HG03558 (cell line): ENCODE results near the gene LRRC3C.
"Not testable (repeated sequence)": the region's sequence is repeated elsewhere in the genome, so short reads cannot be mapped to it uniquely, and the experiment has no call there.

Source experiments
- ATAC-seq: cut with Tn5 transposase; IDR thresholded peaks from one replicate; pipeline ENCODE4 v1.9.1; 2021; ENCODE audit warnings: moderate number of reproducible peaks; ENCODE audit not compliant: unreplicated experiment; ENCODE audit errors: extremely low read depth

The LRRC3C gene

GRCh38 chr17:39946551-39947330 is 19.2 kb downstream of the LRRC3C start:
- ATAC-seq, result no peak

DNA sequence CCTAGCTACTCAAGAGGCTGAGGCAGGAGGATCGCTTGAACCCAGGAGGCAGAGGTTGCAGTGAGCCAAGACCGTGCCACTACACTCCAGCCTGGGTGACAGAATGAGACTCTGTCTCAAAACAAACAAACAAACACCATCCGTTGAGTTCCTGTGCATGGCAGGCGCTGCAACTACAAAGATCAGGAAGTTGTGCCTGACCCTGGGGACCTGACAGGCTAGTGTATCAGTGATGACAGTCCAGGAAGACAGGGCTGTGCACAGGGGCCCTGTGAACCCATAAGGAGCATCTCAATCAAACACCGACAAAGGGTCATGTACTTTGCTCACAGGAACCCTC is 20.9 kb downstream of the LRRC3C start:
- not testable (repeated sequence) for ATAC-seq

DNA sequence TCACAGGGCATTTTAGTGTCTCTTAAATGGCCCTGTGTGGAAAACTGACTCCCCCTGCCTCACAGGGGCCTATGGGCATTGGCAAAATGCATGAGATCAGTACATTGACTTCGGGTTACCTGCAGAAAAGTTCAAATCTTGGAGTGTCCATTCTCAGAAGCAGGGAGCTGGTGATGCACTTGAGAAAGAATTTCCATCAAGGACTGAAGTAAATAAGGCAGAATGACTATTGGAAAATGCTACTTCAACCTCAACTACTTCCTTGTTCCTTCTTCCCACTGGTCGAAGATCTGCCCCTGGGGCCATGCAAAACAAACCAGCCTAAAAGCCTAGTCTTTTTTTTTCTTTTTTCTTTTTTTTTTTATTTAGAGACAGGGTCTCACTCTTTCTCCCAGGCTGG is 21.5 kb downstream of the LRRC3C start:
- no peak for ATAC-seq

DNA sequence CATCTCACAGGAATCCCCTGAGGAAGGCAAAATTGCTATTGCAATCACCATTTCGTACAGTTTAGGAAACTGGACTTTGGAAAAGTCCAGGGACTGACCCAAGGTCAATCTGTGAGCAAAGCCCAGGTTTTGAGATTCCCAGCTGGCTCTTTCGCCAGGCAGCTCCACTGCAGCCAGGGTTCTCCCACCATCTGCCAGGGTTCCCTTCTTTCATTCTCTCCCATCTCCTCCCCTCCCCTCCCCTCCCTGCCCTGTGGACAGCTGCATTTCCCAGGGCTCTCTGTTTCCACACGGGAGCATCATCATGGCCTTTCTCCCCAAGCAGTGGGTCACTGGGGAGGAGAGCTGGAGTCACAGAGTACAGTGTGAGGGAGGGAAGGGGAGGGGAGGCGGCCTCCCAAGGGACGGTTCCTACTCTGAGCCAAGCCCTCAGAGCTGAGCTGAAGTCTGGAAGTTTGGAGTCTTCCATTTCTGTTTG is 23.4 kb downstream of the LRRC3C start:
- no peak for ATAC-seq

DNA sequence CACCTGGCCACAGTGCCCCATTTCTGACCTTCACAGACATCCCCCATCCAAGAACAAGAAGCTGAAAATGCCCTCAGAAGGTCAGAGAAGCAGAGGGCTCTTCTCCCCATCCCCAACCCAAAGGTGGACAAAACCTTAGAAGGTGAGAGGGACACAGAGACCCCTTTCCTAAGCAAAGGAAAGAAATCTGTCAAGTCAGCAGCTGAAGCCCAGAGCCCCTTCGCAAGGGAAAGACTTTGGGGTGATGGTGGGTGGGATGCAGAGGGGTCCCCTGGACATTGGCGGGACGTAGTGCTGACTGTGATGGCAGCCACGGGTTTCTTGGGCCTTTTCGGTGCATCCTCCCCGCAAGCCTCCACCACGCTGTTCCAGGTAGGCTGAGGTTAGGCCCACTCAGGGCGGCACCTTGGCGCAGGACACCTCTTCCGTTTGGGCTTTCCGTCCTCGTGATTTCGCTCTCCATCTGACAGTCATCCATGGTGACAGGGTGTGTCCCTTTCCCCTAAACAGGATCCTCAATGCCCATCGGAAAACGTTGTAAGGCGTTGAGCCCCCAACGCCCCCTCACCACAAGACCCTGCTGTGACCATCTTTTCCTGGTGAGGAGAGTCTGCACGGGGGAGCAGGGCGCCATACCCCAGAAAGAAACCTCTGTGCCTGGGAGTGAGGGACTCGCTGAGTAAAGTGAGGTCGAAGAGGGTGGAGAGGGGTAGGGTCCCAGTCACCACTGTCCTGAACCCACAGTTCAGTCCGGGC is 24.6 kb downstream of the LRRC3C start:
- ATAC-seq, result no peak

GRCh38 chr17:39952680-39953470 is 25.3 kb downstream of the LRRC3C start:
- no peak for ATAC-seq

GRCh38 chr17:39953471-39953888 is 25.9 kb downstream of the LRRC3C start:
- no peak for ATAC-seq

GRCh38 chr17:39954876-39955275 is 27.3 kb downstream of the LRRC3C start:
- ATAC-seq, result no peak

DNA sequence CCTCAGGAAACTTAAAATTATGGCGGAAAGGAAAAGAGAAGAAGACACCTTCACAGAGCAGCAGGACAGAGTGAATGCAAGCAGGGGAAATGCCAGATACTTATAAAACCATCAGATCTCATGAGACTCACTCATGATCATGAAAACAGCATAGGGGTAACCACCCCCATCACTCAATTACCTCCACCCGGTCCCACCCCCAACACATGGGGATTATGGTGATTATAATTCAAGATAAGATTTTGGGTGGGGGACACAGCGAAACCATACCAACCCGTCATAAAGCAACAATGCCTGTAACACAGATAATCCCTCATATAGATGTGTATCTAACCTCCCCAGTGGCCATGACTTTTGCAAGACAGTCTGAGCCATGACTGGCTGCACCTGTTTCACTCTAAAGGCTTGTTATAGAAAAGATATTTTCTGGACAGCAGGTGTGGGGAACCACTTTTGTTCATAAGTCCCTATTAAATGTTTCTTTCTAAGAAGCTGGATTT is 28.2 kb downstream of the LRRC3C start:
- ATAC-seq, result no peak

- ATAC-seq, result no peak
Measured at GRCh38 chr17:39960524-39961041, 33.1 kb downstream of the LRRC3C start.

- ATAC-seq, result no peak
Measured at GRCh38 chr17:39962642-39963220, 35.2 kb downstream of the LRRC3C start, which contains the start of gene GSDMA. GSDMA (plus strand) TSS chr17:39963004; CDS start chr17:39965688, 2,684 bp downstream.

DNA sequence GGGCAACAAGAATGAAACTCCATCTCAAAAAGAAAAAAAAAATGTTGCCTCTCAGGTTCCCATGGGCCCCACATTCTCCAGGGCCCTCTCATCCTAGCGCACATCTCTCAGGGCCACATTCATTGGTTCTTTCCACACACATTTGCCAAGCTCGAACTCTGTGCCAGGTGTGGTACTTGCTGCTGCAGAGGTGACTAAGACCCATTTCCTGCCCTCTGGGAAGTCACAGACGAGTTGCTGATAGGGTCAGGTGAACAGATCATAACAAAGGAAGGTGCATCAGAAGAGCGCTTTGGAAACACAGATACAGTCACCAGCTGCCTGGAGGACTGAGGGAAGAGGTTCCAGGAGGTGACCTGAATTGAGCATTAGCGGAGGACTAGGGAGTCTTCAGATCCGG is 36.3 kb downstream of the LRRC3C start:
- ATAC-seq, result no peak

DNA sequence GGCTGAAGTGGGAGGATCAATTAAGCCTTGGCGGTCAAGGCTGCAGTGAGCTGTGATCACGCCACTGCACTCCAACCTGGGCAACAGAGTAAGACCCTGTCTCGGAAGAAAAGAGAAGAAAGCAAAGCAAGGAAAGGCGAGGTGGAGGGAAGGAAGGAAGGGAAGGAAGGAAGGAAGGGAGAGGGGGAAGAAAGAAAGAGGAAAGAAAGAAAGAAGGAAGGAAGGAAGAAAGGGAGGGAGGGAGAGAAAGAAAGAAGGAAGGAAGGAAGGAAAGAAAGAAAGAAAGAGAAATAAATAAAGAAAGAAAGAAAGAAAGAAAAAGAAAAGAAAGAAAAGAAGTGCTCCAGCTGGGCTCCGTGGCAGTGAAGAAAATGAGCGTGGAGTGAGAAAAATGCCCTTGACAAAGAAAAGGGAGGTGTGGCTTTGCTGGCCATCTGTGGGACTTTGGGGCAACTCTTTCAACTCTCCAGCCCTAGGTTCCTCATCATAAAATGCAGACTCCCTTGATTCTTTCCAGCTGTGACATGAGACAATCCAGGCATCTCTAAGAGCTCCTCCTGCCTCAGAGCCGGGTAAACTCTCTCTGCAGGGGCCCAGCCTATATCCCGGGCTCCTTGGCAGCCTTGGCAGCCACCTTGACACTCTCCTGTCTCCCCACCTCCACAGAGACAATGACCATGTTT is 37.6 kb downstream of the LRRC3C start:
- ATAC-seq, result no peak

- ATAC-seq, result no peak
Measured at GRCh38 chr17:39966771-39967170, 39.2 kb downstream of the LRRC3C start.

GRCh38 chr17:39968761-39969160 is 41.2 kb downstream of the LRRC3C start:
- no peak for ATAC-seq

DNA sequence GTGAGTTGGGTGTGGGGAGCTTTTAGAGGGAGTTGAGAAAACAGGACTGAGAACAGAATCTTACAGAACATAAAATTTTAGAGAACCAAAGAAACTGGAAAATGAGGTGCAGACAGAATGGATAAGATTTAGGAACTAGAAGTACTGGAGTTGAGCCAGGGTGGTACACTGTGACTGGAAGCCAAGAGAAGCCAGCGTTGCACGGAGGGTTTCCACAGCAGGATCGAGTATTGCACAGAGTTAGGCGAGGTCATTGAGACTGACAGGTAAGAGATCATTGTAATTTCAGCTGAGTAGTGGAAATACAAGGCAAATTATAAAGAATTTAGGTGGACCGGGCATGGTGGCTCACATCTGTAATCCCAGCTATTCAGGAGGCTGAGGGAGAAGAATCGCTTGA is 41.8 kb downstream of the LRRC3C start:
- no peak for ATAC-seq

- ATAC-seq, result no peak
Measured at GRCh38 chr17:39970157-39970692, 42.7 kb downstream of the LRRC3C start.

GRCh38 chr17:39971076-39971603 is 43.6 kb downstream of the LRRC3C start:
- ATAC-seq, result no peak

DNA sequence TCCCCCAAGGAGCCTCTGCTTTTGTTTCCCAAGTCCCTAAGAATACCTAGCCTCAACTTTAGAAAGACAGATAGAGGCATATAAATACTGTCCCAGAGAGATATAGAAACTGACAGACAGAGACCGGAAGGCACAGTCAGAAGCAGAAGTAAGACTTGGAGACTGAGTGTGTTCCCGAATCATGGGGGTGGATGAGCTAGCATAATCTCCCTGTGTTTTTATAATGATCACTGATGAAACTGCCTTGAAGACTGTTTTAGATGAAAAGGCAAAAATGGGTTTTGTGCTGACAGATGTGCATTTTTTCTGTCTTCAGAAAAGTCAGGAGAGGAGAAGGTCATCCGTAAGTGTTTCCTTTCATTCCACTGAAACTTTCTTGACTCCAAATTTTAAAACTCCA is 44.7 kb downstream of the LRRC3C start:
- no peak for ATAC-seq
